B cell (primary cell): ENCODE data around the gene HIC1. TPM values are rescaled to one million over a fixed set of nuclear protein-coding genes. Genes with fewer than 3 reads are reported as not detected.
A peak's percentile ranks its signal among the peaks of the same experiment; 100 is the strongest.

ENCODE experiments used
- ATAC-seq: fragments of 200-7000 bp; cut with Tn5 transposase; one replicate; pipeline ENCODE4 v1.10.0; 2021; ENCODE audit warnings: low read depth, mild to moderate bottlenecking, moderate number of reproducible peaks, moderate library complexity
- CTCF ChIA-PET: fragments of 350-600 bp; sonication (Branson Sonifier 250); formaldehyde crosslinking; loops from one replicate; lab custom pipeline; 2021; ENCODE audit warnings: antibody characterized with exemption, inconsistent platforms; lab: Charles Lee
- POLR2A ChIA-PET: fragments of 350-600 bp; sonication (Branson Sonifier 250); formaldehyde crosslinking; loops from one replicate; lab custom pipeline; 2021; ENCODE audit warnings: antibody characterized with exemption; lab: Charles Lee
- DNase-seq: peaks from one replicate; pipeline ENCODE4 v3.0.0; 2013
- H2AFZ ChIP-seq: 2 replicates; pipeline ENCODE4 v1.6.1; 2012; ENCODE audit warnings: mild to moderate bottlenecking, low read depth, low read length; ENCODE audit not compliant: insufficient read depth, poor library complexity, severe bottlenecking
- H3K27ac ChIP-seq, 2 donors: 1 replicate in 1 of 2; 2 replicates in 1 of 2; pipeline ENCODE4 v1.5.1; 2012 to 2013; ENCODE audit warnings: low read length in 2 of 2, mild to moderate bottlenecking in 2 of 2, moderate library complexity in 1 of 2
- H3K27me3 ChIP-seq, 4 experiments: fragments of 200-600 bp in 1 of 4; sonication (generic) in 1 of 4; replicated peaks in 1 of 4; 1 replicate in 2 of 4; 2 replicates in 2 of 4; pipeline versions ENCODE4 v1.6.1 to v1.7.0; 2013 to 2016; ENCODE audit warnings: low read length in 3 of 4, mild to moderate bottlenecking in 2 of 4, mixed read lengths in 1 of 4, moderate library complexity in 1 of 4; ENCODE audit not compliant: insufficient read depth in 4 of 4, control insufficient read depth in 3 of 4; ENCODE audit errors: control extremely low read depth in 1 of 4
- H3K36me3 ChIP-seq, 2 experiments: replicated peaks in 1 of 2; 1 replicate in 1 of 2; 2 replicates in 1 of 2; pipeline versions ENCODE4 v1.6.1 to v1.7.1; 2013; ENCODE audit warnings: low read length in 1 of 2; ENCODE audit not compliant: insufficient read depth in 2 of 2, control insufficient read depth in 1 of 2; ENCODE audit errors: control extremely low read depth in 1 of 2, extremely low read depth in 1 of 2
- H3K4me1 ChIP-seq, 2 donors: fragments of 200-600 bp in 1 of 2; sonication (generic) in 1 of 2; 1 replicate in 1 of 2; 2 replicates in 1 of 2; pipeline versions ENCODE4 v1.5.1 to v1.6.1; 2013 to 2017; ENCODE audit warnings: low read length in 2 of 2; ENCODE audit not compliant: control insufficient read depth in 2 of 2, insufficient read depth in 2 of 2
- H3K4me2 ChIP-seq: replicated peaks from 2 replicates; pipeline ENCODE3; 2012; ENCODE audit warnings: mild to moderate bottlenecking, low read depth, low read length; ENCODE audit not compliant: poor library complexity, severe bottlenecking
- H3K4me3 ChIP-seq, 5 experiments: fragments of 200-600 bp in 1 of 5; sonication (generic) in 1 of 5; 1 replicate in 3 of 5; 2 replicates in 2 of 5; pipeline versions ENCODE4 v1.5.1 to v1.7.0; 2011 to 2016; ENCODE audit warnings: low read length in 4 of 5, mild to moderate bottlenecking in 4 of 5, low read depth in 2 of 5, control low read depth in 1 of 5, moderate library complexity in 1 of 5; ENCODE audit not compliant: insufficient read depth in 1 of 5; ENCODE audit errors: control extremely low read depth in 1 of 5, extremely low read depth in 1 of 5
- H3K79me2 ChIP-seq: fragments of 200-600 bp; sonication (generic); one replicate; pipeline ENCODE4 v1.6.0; 2016; ENCODE audit warnings: low read length; ENCODE audit not compliant: control insufficient read depth, insufficient read depth
- H3K9ac ChIP-seq: fragments of 200-600 bp; sonication (generic); 2 replicates; pipeline ENCODE4 v1.6.1; 2017; ENCODE audit warnings: mild to moderate bottlenecking, low read length, moderate library complexity
- H3K9me3 ChIP-seq, 3 donors: one replicate each; pipeline versions ENCODE4 v1.6.1 to v1.7.1; 2013; ENCODE audit warnings: low read length in 2 of 3; ENCODE audit not compliant: control insufficient read depth in 2 of 3, insufficient read depth in 1 of 3; ENCODE audit errors: control extremely low read depth in 1 of 3
- H4K20me1 ChIP-seq: 2 replicates; pipeline ENCODE4 v1.6.0; 2012; ENCODE audit warnings: mild to moderate bottlenecking, low read length; ENCODE audit not compliant: insufficient read depth, control insufficient read depth, poor library complexity, severe bottlenecking
- H3K27ac Mint-ChIP-seq: one replicate; pipeline ENCODE4 v1.8.0; 2021; ENCODE audit warnings: mixed read lengths
- H3K27me3 Mint-ChIP-seq: one replicate; pipeline ENCODE4 v1.8.0; 2021; ENCODE audit warnings: mixed read lengths
- H3K4me1 Mint-ChIP-seq: one replicate; pipeline ENCODE4 v1.8.0; 2021; ENCODE audit warnings: mixed read lengths
- H3K4me3 Mint-ChIP-seq: one replicate; pipeline ENCODE4 v1.8.0; 2021; ENCODE audit warnings: mixed read lengths
- H3K9me3 Mint-ChIP-seq: one replicate; pipeline ENCODE4 v1.8.0; 2022; ENCODE audit warnings: mixed read lengths; ENCODE audit not compliant: insufficient read depth
- CTCF ChIP-seq: fragments of 200-600 bp; IDR thresholded peaks from one replicate; pipeline ENCODE4 v1.8.0; 2022; ENCODE audit warnings: antibody characterized with exemption, mild to moderate bottlenecking
- EZH2 ChIP-seq: IDR thresholded peaks from 2 replicates; pipeline ENCODE4 v1.6.1; 2012; ENCODE audit warnings: borderline replicate concordance, low read depth, mild to moderate bottlenecking, moderate library complexity, low read length; ENCODE audit not compliant: insufficient read depth, poor library complexity, severe bottlenecking
- WGBS: methylation state at CpG from one replicate; pipeline ENCODE4 v1.1.5; 2013; ENCODE audit warnings: missing lambda C conversion rate; ENCODE audit not compliant: insufficient coverage; 5-methylcytosine and 5-hydroxymethylcytosine counted together
- intact Hi-C: fragments of 100-400 bp; cut with micrococcal nuclease; formaldehyde crosslinking; loops from one replicate; pipeline ENCODE4 v1.10.0; 2022
- polyA plus RNA-seq: library from polyadenylated mRNA; depleted of rRNA; stranded (reverse); fragments of >200 nt; gene quantifications from 2 replicates; pipeline ENCODE4 v1.2.3, GENCODE V29; 2012
- total RNA-seq, 2 donors: library from RNA; stranded (reverse); fragments of 120-200 nt in 1 of 2; gene quantifications; 1 replicate in 1 of 2; 2 replicates in 1 of 2; pipeline versions ENCODE4 v1.2.3 to v1.2.4, GENCODE V29; 2013 to 2022

Gene HIC1
- total and polyA plus RNA-seq, 2 donors (not counting 1 experiment from before 2014, with no cell fraction given): 0.46 to 1.9 TPM

- WGBS: 20% methylated on average over 9 of the region's 10 CpGs
- Mint-ChIP-seq H3K9me3 (no peaks in the 10 kb centered on the region), H3K4me1 (peaks cover 35% of the 10 kb centered on the region), H3K27ac (peak overlapping the region; percentile 88), H3K27me3 (peaks cover 17% of the 10 kb centered on the region), H3K4me3 (peak overlapping the region; percentile 98)
- Histone ChIP-seq H3K9me3 (peaks cover 0 to 10% (median 0%) of the 10 kb centered on the region in 3 donors), H3K27ac (peak overlapping the region in 1 of 2 donors; percentile 79), H3K79me2 (peaks cover 35% of the 10 kb centered on the region), H3K4me2 (peak overlapping the region; percentile 94), H4K20me1 (peaks cover 33% of the 10 kb centered on the region), H3K4me1 (peaks cover 17 to 42% of the 10 kb centered on the region in 2 donors), H3K9ac (peak overlapping the region; percentile 96), H3K36me3 (peaks cover 0 to 19% of the 10 kb centered on the region in 2 experiments), H3K27me3 (peaks cover 0 to 28% (median 8%) of the 10 kb centered on the region in 4 experiments), H2AFZ (peak overlapping the region; percentile 95), H3K4me3 (peak overlapping the region; percentile 89 to 100 (median 98))
- CTCF ChIA-PET: interaction anchor here (1.8 to 2.7 kb wide), 3 partner anchors 10 to 362 kb away, joined by 5 to 12 read pairs (median 6); partner anchors contain the start of gene OVCA2
- ATAC-seq (peak; percentile 2), DNase-seq (no peak)
- TF ChIP-seq EZH2: no peak
- peak; percentile 66 for TF ChIP-seq CTCF
- intact Hi-C loops: loop anchor here (1.0 to 5.0 kb wide), 3 partner anchors 11 to 123 kb away; no protein-coding TSS in a partner anchor
- POLR2A ChIA-PET: interaction anchor here (1.6 kb wide), 1 partner anchor 11 kb away, joined by 9 read pairs; the partner anchor contains the start of gene OVCA2
These were observed 24.1 kb upstream of the HIC1 start for GRCh38 chr17:2030779-2031163.

- Histone ChIP-seq H2AFZ (no peak overlapping the region), H3K27ac (no peak overlapping the region), H3K9me3 (peaks cover 0 to 7% (median 0%) of the 10 kb centered on the region in 3 donors), H3K36me3 (peaks cover 0 to 39% of the 10 kb centered on the region in 2 experiments), H4K20me1 (peaks cover 33% of the 10 kb centered on the region), H3K27me3 (peaks cover 0 to 14% (median 2%) of the 10 kb centered on the region in 4 experiments), H3K4me3 (no peak overlapping the region), H3K4me2 (no peak overlapping the region), H3K79me2 (peaks cover 35% of the 10 kb centered on the region), H3K9ac (no peak overlapping the region), H3K4me1 (peaks cover 11 to 37% of the 10 kb centered on the region in 2 donors)
- TF ChIP-seq CTCF (no peak), EZH2 (no peak)
- WGBS: 95% methylated on average over 7 of the region's 7 CpGs
- Mint-ChIP-seq H3K4me3 (no peak overlapping the region), H3K27me3 (peaks cover 3% of the 10 kb centered on the region), H3K4me1 (peaks cover 32% of the 10 kb centered on the region), H3K27ac (no peak overlapping the region), H3K9me3 (no peaks in the 10 kb centered on the region)
- ChIA-PET POLR2A (no interaction called here), CTCF (no interaction called here)
- ATAC-seq (no peak), DNase-seq (no peak)
- intact Hi-C loops: loop anchor here (5.0 kb wide), 1 partner anchor 126 kb away; no protein-coding TSS in a partner anchor
These were observed 21.8 kb upstream of the HIC1 start for GRCh38 chr17:2033153-2033552.
